GM23248 (cell line): Measurements from ENCODE around the gene AASDH.

Source experiments
- EZH2 ChIP-seq: fragments of 200-600 bp; sonication (generic); IDR thresholded peaks from 2 replicates; pipeline ENCODE4 v1.6.1; 2018; ENCODE audit warnings: antibody characterized with exemption, mild to moderate bottlenecking; ENCODE audit not compliant: insufficient read depth, poor library complexity, severe bottlenecking
- EZH2phosphoT487 ChIP-seq: fragments of 200-600 bp; sonication (generic); IDR thresholded peaks from 2 replicates; pipeline ENCODE4 v1.6.1; 2018; ENCODE audit warnings: antibody characterized with exemption, moderate library complexity, mild to moderate bottlenecking, low read depth; ENCODE audit not compliant: insufficient read depth

DNA sequence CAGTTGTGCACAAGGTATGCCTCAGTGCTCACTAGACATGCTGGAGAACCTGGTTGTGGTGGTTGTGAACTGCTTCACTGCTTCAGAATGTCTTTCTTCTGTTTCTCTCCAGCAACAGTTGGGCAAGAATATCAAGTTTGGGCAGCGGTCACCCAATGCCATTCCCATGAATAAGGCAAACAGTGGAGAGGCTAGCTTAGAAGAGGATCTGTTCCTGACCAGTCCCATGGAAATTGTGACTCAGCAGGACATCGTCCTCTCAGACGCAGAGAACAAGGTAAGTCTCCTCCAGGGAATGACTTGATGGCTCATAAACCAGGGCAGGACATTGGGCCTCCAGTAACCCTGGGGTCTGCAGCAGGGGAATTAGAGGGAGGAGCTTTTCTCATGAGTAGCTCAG lies 79.9 kb downstream of the AASDH start:
- TF ChIP-seq EZH2phosphoT487 (no peak), EZH2 (no peak)
